GM12878 (cell line): ENCODE results near the gene RAN. TPM values are rescaled to one million over a fixed set of nuclear protein-coding genes. Genes with fewer than 3 reads are reported as not detected.

ENCODE experiments used
- ASH2L ChIP-seq: fragments of 300-600, 200-600 bp; sonication (generic); IDR thresholded peaks from 2 replicates; pipeline ENCODE4 v1.6.1; 2017; ENCODE audit warnings: low read depth, mild to moderate bottlenecking, borderline replicate concordance
- BRCA1 ChIP-seq: IDR thresholded peaks from 2 replicates; pipeline ENCODE4 v1.6.1; 2011; ENCODE audit warnings: low read depth, low read length, improper control_type of control experiment
- CHD1 ChIP-seq: IDR thresholded peaks from 2 replicates; pipeline ENCODE4 v1.6.1; 2012; ENCODE audit warnings: low read depth, low read length, improper control_type of control experiment
- DPF2 ChIP-seq: fragments of 450-650 bp; IDR thresholded peaks from 2 replicates; pipeline ENCODE4 v1.6.1; 2017; ENCODE audit warnings: mild to moderate bottlenecking
- HDAC6 ChIP-seq: fragments of 200-600 bp; sonication (generic); IDR thresholded peaks from one replicate; pipeline ENCODE4 v1.8.0; 2017; ENCODE audit warnings: antibody characterized with exemption; ENCODE audit not compliant: unreplicated experiment
- HDGF ChIP-seq: fragments of 450-650 bp; IDR thresholded peaks from 2 replicates; pipeline ENCODE4 v1.6.1; 2016; ENCODE audit warnings: antibody characterized with exemption
- IRF4 ChIP-seq: IDR thresholded peaks from 2 replicates; pipeline ENCODE4 v1.6.1; 2011; ENCODE audit warnings: low read depth, low read length
- NFXL1 ChIP-seq: fragments of 450-650 bp; IDR thresholded peaks from 2 replicates; pipeline ENCODE4 v1.6.1; 2017; ENCODE audit warnings: antibody characterized with exemption, mild to moderate bottlenecking, borderline replicate concordance
- PAX5 ChIP-seq: IDR thresholded peaks from 2 replicates; pipeline ENCODE4 v1.6.1; 2011; ENCODE audit warnings: low read depth, low read length, borderline replicate concordance
- PML ChIP-seq: IDR thresholded peaks from 2 replicates; pipeline ENCODE4 v1.6.1; 2012; ENCODE audit warnings: low read length, inconsistent platforms
- RAD21 ChIP-seq: IDR thresholded peaks from 2 replicates; pipeline ENCODE4 v1.6.1; 2011; ENCODE audit warnings: mild to moderate bottlenecking, low read depth, low read length, moderate library complexity; ENCODE audit not compliant: insufficient read depth
- RBBP5 ChIP-seq: fragments of 200-600 bp; sonication (generic); conservative IDR thresholded peaks from 2 replicates; pipeline ENCODE4 v1.6.1; 2016
- RCOR1 ChIP-seq: conservative IDR thresholded peaks from 2 replicates; pipeline ENCODE4 v1.6.1; 2012; ENCODE audit warnings: low read depth, low read length, improper control_type of control experiment
- RFX5 ChIP-seq: IDR thresholded peaks from 2 replicates; pipeline ENCODE4 v1.6.1; 2011; ENCODE audit warnings: low read depth, low read length, improper control_type of control experiment
- ZNF622 ChIP-seq: fragments of 450-650 bp; IDR thresholded peaks from 2 replicates; pipeline ENCODE4 v1.6.1; 2017; ENCODE audit warnings: mild to moderate bottlenecking, inconsistent platforms
- polyA plus RNA-seq, 11 experiments: library from polyadenylated mRNA; depleted of rRNA in 4 of 11; unstranded in 6 of 11; stranded (reverse) in 5 of 11; fragments of >200 nt; fragmentation: Nextera tagmentation in 4 of 11; fragmentation: Illumina TruSeq in 1 of 11; extraction: Ambion mirVana in 4 of 11; extraction: Trizol in 1 of 11; gene quantifications; 1 replicate in 1 of 11; 2 replicates in 10 of 11; pipeline versions ENCODE4 v1.2.1 to v1.2.3, GENCODE V29; 2011 to 2016; ENCODE audit warnings: inconsistent platforms in 2 of 11, missing spikeins in 2 of 11, low read depth in 1 of 11
- total RNA-seq, 4 experiments: library from RNA; depleted of rRNA in 3 of 4; stranded (reverse); fragments of >200 nt in 3 of 4; fragmentation: Illumina TruSeq in 1 of 4; extraction: Trizol in 1 of 4; gene quantifications; 2 replicates each; pipeline versions ENCODE4 v1.2.1 to v1.2.3, GENCODE V29; 2013 to 2021
- TF ChIP-seq, protein P1 (sequence below): fragments of 450-650 bp; IDR thresholded peaks from 2 replicates; pipeline ENCODE4 v1.6.1; 2017; ENCODE audit warnings: low read depth, mild to moderate bottlenecking, moderate library complexity
- TF ChIP-seq, protein P2 (sequence below): IDR thresholded peaks from 2 replicates; pipeline ENCODE4 v1.6.1; 2011; ENCODE audit warnings: low read depth, mild to moderate bottlenecking, low read length, moderate library complexity, borderline replicate concordance; ENCODE audit errors: extremely low read depth
- TF ChIP-seq, protein P3 (sequence below): fragments of 450-650 bp; IDR thresholded peaks from 2 replicates; pipeline ENCODE4 v1.6.1; 2017; ENCODE audit warnings: borderline replicate concordance
- TF ChIP-seq, protein P4 (sequence below): fragments of 450-650 bp; IDR thresholded peaks from 2 replicates; pipeline ENCODE4 v1.6.1; 2017; ENCODE audit warnings: antibody characterized with exemption, mild to moderate bottlenecking, moderate library complexity
- TF ChIP-seq, protein P5 (sequence below), 3 experiments: IDR thresholded peaks in 2 of 3; conservative IDR thresholded peaks in 1 of 3; 2 replicates each; pipeline ENCODE4 v1.5.1; 2011; ENCODE audit warnings: low read depth in 3 of 3, low read length in 3 of 3, mild to moderate bottlenecking in 3 of 3, control low read depth in 2 of 3, moderate library complexity in 2 of 3, inconsistent platforms in 1 of 3, mixed read lengths in 1 of 3; ENCODE audit not compliant: control insufficient read depth in 2 of 3, insufficient read depth in 1 of 3; ENCODE audit errors: extremely low read depth in 1 of 3
- TF ChIP-seq, protein P6 (sequence below): fragments of 150-350 bp; IDR thresholded peaks from 2 replicates; pipeline ENCODE4 v1.6.1; 2014; ENCODE audit warnings: mild to moderate bottlenecking, low read depth, low read length

The RAN gene
- total and polyA plus RNA-seq, 10 of the 15 experiments (the other 5 are each of a cell fraction or from before 2014, with no cell fraction given) = 1,598 to 3,769 (median 2,845) TPM

DNA sequence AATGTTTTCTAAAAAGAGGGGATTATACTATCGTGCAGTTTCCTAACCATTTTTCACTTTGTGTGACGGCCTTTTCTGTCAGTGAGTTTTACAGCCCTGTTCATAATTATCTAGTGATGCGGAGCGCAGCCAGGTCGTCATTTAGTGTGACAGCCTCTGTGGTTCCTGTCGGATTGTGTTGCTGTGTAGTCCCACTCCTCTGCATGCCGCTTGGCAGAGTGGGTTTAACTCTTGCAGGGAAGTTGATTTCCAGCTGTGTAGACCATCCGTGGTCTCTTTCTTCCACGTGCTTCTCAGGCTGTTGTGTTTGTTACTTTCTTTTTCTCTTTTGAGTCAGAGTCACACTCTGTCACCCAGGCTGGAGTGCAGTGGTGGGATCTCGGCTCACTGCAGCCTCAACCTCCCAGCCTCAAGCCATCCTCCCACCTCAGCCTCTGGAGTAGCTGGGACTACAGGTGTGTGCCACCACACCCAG is 8.6 kb downstream of the RAN start (continued):
- TF ChIP-seq, protein P1, sequence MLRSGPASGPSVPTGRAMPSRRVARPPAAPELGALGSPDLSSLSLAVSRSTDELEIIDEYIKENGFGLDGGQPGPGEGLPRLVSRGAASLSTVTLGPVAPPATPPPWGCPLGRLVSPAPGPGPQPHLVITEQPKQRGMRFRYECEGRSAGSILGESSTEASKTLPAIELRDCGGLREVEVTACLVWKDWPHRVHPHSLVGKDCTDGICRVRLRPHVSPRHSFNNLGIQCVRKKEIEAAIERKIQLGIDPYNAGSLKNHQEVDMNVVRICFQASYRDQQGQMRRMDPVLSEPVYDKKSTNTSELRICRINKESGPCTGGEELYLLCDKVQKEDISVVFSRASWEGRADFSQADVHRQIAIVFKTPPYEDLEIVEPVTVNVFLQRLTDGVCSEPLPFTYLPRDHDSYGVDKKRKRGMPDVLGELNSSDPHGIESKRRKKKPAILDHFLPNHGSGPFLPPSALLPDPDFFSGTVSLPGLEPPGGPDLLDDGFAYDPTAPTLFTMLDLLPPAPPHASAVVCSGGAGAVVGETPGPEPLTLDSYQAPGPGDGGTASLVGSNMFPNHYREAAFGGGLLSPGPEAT = peak; percentile 61; the same call in 1 of the 2 replicates
- TF ChIP-seq, protein P2, sequence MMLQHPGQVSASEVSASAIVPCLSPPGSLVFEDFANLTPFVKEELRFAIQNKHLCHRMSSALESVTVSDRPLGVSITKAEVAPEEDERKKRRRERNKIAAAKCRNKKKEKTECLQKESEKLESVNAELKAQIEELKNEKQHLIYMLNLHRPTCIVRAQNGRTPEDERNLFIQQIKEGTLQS = no peak
- TF ChIP-seq, protein P3, sequence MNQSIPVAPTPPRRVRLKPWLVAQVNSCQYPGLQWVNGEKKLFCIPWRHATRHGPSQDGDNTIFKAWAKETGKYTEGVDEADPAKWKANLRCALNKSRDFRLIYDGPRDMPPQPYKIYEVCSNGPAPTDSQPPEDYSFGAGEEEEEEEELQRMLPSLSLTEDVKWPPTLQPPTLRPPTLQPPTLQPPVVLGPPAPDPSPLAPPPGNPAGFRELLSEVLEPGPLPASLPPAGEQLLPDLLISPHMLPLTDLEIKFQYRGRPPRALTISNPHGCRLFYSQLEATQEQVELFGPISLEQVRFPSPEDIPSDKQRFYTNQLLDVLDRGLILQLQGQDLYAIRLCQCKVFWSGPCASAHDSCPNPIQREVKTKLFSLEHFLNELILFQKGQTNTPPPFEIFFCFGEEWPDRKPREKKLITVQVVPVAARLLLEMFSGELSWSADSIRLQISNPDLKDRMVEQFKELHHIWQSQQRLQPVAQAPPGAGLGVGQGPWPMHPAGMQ = no peak
- TF ChIP-seq, protein P4, sequence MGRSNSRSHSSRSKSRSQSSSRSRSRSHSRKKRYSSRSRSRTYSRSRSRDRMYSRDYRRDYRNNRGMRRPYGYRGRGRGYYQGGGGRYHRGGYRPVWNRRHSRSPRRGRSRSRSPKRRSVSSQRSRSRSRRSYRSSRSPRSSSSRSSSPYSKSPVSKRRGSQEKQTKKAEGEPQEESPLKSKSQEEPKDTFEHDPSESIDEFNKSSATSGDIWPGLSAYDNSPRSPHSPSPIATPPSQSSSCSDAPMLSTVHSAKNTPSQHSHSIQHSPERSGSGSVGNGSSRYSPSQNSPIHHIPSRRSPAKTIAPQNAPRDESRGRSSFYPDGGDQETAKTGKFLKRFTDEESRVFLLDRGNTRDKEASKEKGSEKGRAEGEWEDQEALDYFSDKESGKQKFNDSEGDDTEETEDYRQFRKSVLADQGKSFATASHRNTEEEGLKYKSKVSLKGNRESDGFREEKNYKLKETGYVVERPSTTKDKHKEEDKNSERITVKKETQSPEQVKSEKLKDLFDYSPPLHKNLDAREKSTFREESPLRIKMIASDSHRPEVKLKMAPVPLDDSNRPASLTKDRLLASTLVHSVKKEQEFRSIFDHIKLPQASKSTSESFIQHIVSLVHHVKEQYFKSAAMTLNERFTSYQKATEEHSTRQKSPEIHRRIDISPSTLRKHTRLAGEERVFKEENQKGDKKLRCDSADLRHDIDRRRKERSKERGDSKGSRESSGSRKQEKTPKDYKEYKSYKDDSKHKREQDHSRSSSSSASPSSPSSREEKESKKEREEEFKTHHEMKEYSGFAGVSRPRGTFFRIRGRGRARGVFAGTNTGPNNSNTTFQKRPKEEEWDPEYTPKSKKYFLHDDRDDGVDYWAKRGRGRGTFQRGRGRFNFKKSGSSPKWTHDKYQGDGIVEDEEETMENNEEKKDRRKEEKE = no peak
- no peak for TF ChIP-seq NFXL1
- TF ChIP-seq HDGF = no peak
- TF ChIP-seq PML = no peak
- no peak for TF ChIP-seq BRCA1
- TF ChIP-seq, protein P5, sequence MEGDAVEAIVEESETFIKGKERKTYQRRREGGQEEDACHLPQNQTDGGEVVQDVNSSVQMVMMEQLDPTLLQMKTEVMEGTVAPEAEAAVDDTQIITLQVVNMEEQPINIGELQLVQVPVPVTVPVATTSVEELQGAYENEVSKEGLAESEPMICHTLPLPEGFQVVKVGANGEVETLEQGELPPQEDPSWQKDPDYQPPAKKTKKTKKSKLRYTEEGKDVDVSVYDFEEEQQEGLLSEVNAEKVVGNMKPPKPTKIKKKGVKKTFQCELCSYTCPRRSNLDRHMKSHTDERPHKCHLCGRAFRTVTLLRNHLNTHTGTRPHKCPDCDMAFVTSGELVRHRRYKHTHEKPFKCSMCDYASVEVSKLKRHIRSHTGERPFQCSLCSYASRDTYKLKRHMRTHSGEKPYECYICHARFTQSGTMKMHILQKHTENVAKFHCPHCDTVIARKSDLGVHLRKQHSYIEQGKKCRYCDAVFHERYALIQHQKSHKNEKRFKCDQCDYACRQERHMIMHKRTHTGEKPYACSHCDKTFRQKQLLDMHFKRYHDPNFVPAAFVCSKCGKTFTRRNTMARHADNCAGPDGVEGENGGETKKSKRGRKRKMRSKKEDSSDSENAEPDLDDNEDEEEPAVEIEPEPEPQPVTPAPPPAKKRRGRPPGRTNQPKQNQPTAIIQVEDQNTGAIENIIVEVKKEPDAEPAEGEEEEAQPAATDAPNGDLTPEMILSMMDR (IDR thresholded peaks at IDR 0.05 in 2 of 3, conservative IDR thresholded peaks at IDR 0.05 in 1 of 3; ENCODE audit: control insufficient read depth in 2 of 3, extremely low read depth in 1 of 3, insufficient read depth in 1 of 3, low read depth in 3 of 3, low read length in 3 of 3) = no peak
- TF ChIP-seq RFX5 = no peak
- no peak for TF ChIP-seq RCOR1
- TF ChIP-seq ASH2L = no peak
- TF ChIP-seq PAX5 = peak; percentile 53; the same call in 1 of the 2 replicates
- TF ChIP-seq, protein P6, sequence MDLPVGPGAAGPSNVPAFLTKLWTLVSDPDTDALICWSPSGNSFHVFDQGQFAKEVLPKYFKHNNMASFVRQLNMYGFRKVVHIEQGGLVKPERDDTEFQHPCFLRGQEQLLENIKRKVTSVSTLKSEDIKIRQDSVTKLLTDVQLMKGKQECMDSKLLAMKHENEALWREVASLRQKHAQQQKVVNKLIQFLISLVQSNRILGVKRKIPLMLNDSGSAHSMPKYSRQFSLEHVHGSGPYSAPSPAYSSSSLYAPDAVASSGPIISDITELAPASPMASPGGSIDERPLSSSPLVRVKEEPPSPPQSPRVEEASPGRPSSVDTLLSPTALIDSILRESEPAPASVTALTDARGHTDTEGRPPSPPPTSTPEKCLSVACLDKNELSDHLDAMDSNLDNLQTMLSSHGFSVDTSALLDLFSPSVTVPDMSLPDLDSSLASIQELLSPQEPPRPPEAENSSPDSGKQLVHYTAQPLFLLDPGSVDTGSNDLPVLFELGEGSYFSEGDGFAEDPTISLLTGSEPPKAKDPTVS = no peak
- TF ChIP-seq RBBP5 = no peak
- no peak for TF ChIP-seq CHD1
- peak; percentile 90 for TF ChIP-seq IRF4
- TF ChIP-seq HDAC6 = no peak
- TF ChIP-seq RAD21 = no peak
- peak; percentile 84 for TF ChIP-seq DPF2
- no peak for TF ChIP-seq ZNF622
